Neural crest cell (in vitro differentiated cells): ENCODE measurements around the gene RABGAP1L. TPM values are rescaled to one million over a fixed set of nuclear protein-coding genes. Genes with fewer than 3 reads are reported as not detected.

Experiments used
- DNase-seq: peaks from one replicate; pipeline ENCODE4 v3.0.0; 2021; ENCODE audit warnings: low read depth, mixed read lengths, low spot score
- H3K27ac Mint-ChIP-seq: one replicate; pipeline ENCODE4 v1.8.0; 2021; ENCODE audit warnings: mild to moderate bottlenecking, mixed read lengths; ENCODE audit not compliant: unreplicated experiment
- H3K27me3 Mint-ChIP-seq: 2 replicates; pipeline ENCODE4 v1.8.0; 2021; ENCODE audit warnings: low read depth, mild to moderate bottlenecking, mixed read lengths
- H3K36me3 Mint-ChIP-seq: 2 replicates; pipeline ENCODE4 v1.8.0; 2021; ENCODE audit warnings: low read depth, mild to moderate bottlenecking, mixed read lengths
- H3K4me1 Mint-ChIP-seq: 2 replicates; pipeline ENCODE4 v1.8.0; 2021; ENCODE audit warnings: mixed read lengths
- H3K4me3 Mint-ChIP-seq: one replicate; pipeline ENCODE4 v1.8.0; 2021; ENCODE audit warnings: mild to moderate bottlenecking, mixed read lengths
- H3K9me3 Mint-ChIP-seq: 2 replicates; pipeline ENCODE4 v1.8.0; 2021; ENCODE audit warnings: mixed read lengths
- total RNA-seq: library from RNA; stranded (reverse); gene quantifications from 2 replicates; pipeline ENCODE4 v1.2.1, GENCODE V29; 2021
- TF ChIP-seq, protein P1 (sequence below): fragments of 200-600 bp; sonication (generic); conservative IDR thresholded peaks from 2 replicates; pipeline ENCODE4 v1.5.0; 2021; ENCODE audit warnings: antibody characterized with exemption, mild to moderate bottlenecking

RABGAP1L gene
- total RNA-seq, 1 donor from 2014 or later = 25.6 TPM

DNA sequence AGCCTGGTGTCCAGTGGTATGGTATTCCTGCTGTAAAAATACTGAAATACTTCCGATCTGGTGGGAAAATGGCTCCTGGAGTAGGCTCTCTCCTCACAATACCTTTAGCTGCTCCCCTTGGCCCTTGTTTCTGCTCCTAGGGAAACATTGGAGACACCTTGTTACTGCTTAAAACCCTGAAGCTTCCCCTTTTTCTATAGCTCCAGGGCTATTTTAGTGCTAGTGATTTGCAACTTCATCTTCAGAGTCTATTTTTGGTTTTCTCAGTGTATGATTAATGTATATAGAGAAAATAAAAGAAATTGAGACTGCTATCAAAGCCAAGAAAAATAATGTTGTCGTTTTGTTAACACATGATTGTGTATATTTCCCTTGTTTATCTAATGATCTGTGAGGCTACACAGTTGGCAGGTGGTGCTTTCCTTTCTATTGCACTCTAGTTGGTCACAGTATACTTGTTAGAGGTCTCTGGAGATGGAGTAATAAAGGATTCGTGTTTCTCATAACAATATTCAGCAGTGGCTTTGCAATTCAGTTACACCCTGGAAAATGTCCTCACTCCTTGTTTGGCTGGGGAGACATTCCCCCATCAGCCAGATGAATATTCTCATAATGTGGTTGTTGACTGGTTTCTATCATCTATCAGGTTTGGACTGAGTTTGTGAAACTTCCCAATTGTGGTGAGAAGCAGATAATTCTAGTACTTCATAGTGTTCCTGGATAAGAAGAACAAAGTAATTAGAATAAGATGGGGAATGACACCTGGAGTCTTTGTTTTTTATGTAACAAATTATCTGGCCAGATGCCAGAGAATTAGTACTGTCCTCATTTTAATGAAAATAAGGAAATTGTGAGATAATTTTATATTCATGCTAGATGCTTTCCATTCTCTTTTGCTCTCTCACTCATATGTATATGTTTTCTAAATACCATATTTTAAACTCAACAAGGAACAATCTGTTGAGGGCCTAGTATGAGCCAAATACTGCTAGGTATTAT, 795.6 kb downstream of the RABGAP1L start:
- H3K36me3 Mint-ChIP-seq = no peaks in the 10 kb centered on the region
- no peak for DNase-seq
- H3K4me3 Mint-ChIP-seq = no peak overlapping the region
- H3K9me3 Mint-ChIP-seq = no peaks in the 10 kb centered on the region
- H3K27me3 Mint-ChIP-seq = no peaks in the 10 kb centered on the region
- no peak overlapping the region for H3K27ac Mint-ChIP-seq
- peaks cover 10% of the 10 kb centered on the region for H3K4me1 Mint-ChIP-seq
- TF ChIP-seq, protein P1, sequence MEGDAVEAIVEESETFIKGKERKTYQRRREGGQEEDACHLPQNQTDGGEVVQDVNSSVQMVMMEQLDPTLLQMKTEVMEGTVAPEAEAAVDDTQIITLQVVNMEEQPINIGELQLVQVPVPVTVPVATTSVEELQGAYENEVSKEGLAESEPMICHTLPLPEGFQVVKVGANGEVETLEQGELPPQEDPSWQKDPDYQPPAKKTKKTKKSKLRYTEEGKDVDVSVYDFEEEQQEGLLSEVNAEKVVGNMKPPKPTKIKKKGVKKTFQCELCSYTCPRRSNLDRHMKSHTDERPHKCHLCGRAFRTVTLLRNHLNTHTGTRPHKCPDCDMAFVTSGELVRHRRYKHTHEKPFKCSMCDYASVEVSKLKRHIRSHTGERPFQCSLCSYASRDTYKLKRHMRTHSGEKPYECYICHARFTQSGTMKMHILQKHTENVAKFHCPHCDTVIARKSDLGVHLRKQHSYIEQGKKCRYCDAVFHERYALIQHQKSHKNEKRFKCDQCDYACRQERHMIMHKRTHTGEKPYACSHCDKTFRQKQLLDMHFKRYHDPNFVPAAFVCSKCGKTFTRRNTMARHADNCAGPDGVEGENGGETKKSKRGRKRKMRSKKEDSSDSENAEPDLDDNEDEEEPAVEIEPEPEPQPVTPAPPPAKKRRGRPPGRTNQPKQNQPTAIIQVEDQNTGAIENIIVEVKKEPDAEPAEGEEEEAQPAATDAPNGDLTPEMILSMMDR = no peak

DNA sequence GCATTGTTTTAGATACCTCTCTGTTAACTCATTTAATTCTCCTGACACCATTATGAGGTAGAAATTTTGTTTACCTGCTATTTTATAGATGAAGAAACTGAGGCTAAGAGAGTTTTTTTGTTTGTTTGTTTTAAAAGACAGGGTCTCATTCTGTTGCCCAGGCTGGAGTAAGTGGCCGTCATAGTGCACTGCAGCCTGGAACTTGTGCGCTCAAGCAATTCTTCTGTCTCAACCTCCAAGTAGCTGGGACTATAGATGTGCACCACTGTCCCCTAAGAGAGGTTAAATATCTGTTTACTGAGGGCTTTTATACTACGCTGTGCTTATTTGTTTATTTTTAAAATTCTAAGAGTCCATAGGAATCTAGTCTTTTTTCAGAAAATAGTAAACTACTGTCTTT, 796.8 kb downstream of the RABGAP1L start:
- no peaks in the 10 kb centered on the region for H3K36me3 Mint-ChIP-seq
- H3K9me3 Mint-ChIP-seq = no peaks in the 10 kb centered on the region
- no peak overlapping the region for H3K27ac Mint-ChIP-seq
- H3K4me1 Mint-ChIP-seq = peaks cover 10% of the 10 kb centered on the region
- no peaks in the 10 kb centered on the region for H3K27me3 Mint-ChIP-seq
- no peak for DNase-seq
- no peak overlapping the region for H3K4me3 Mint-ChIP-seq
- TF ChIP-seq, protein P1 = no peak

DNA sequence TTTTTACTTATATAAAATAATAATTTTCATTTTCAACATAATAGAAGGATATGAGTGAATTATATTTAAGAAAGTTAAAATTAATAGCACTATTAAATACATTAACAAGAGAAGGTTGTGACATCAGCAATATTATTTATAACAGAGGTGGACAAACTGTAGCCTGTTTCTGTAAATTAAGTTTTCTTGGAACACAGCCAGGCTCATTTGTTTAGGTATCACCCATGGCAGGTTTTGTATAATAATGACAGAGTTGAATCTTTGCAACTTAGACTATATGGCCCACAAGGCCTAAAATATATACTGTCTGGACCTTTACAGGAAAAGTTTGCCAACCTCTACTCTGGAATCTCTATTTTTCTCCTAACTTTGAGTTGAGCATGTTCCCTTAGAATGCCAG, 797.7 kb downstream of the RABGAP1L start:
- H3K36me3 Mint-ChIP-seq = no peaks in the 10 kb centered on the region
- H3K27ac Mint-ChIP-seq = no peak overlapping the region
- TF ChIP-seq, protein P1 = no peak
- H3K4me3 Mint-ChIP-seq = no peak overlapping the region
- H3K9me3 Mint-ChIP-seq = no peaks in the 10 kb centered on the region
- no peaks in the 10 kb centered on the region for H3K27me3 Mint-ChIP-seq
- H3K4me1 Mint-ChIP-seq = peaks cover 10% of the 10 kb centered on the region
- DNase-seq = no peak

DNA sequence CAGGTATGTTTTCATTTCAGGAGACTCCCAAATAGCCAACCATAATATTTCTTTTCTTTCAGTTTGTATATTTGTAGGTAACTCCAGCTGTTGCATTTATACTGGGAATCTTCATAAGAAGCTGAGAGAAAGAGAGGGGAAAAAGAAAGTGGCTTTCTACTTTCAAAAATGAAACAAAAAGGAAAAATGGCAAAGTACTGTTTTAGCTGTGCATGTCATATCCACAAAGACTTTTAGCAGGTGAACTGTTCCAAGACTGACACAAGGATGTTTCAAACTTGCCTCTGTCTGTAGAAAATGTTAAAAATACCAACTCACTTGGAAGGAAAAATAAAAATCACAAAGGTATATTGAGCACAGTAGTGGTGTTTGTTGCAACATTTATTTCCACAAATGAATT, 798.5 kb downstream of the RABGAP1L start:
- Mint-ChIP-seq H3K9me3 (no peaks in the 10 kb centered on the region), H3K4me3 (no peak overlapping the region), H3K27ac (no peak overlapping the region), H3K27me3 (no peaks in the 10 kb centered on the region), H3K4me1 (peaks cover 10% of the 10 kb centered on the region), H3K36me3 (no peaks in the 10 kb centered on the region)
- DNase-seq = no peak
- TF ChIP-seq, protein P1 = no peak

DNA sequence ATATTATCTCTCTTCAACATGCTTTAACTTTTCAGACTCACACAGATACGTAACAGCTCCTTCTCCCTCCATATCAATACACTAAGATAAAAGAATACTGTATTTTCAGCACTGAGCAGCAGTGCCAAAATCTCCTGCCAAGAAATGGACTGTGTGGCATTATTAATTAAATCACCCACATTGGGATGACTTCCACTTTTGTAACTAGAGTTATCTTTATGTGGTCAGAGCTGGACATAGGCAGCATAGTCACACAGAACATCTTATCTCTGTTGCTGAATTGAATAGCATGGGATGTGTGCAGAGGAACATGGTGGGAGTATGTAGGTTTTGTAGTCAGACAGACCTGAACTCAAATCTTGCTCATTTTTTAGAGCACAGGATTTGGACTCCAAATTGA, 799.1 kb downstream of the RABGAP1L start:
- Mint-ChIP-seq H3K36me3 (no peaks in the 10 kb centered on the region), H3K4me1 (peaks cover 8% of the 10 kb centered on the region)

More for the DNA sequence above, 799.1 kb downstream of the RABGAP1L start:
- Mint-ChIP-seq H3K27me3 (no peaks in the 10 kb centered on the region), H3K9me3 (no peaks in the 10 kb centered on the region), H3K27ac (no peak overlapping the region), H3K4me3 (no peak overlapping the region)
- DNase-seq = no peak
- TF ChIP-seq, protein P1 = no peak
